ENCODE measurements around the gene CDC20B. TPM values are rescaled to one million over a fixed set of nuclear protein-coding genes. Genes with fewer than 3 reads are reported as not detected.

CDC20B gene
- total and polyA plus RNA-seq, 4 experiments from 2014 or later = not detected

GRCh38 chr5:55146080-55146479 is 26.9 kb downstream of the CDC20B start:
- Mint-ChIP-seq H3K4me3 (peak overlapping the region in 5 of 8 donors; percentile 11 to 70 (median 61)), H3K27ac (no peak overlapping the region), H3K36me3 (no peaks in the 10 kb centered on the region), H3K4me1 (peaks cover 17 to 30% (median 19%) of the 10 kb centered on the region in 4 donors), H3K27me3 (peaks cover 0 to 1% of the 10 kb centered on the region in 2 donors), H3K9me3 (peaks cover 0 to 2% (median 0%) of the 10 kb centered on the region in 8 donors)
- H3K27me3 ChIP-seq (ENCODE audit: insufficient read depth, low read length) = no peaks in the 10 kb centered on the region
- POLR2A ChIA-PET (ENCODE audit: partially characterized antibody) = interaction anchor here (0.8 to 1.3 kb wide), 5 partner anchors 49 to 240 kb away, joined by 3 to 21 read pairs (median 4); no protein-coding TSS in a partner anchor
- H3K4me1 ChIP-seq (ENCODE audit: insufficient read depth, low read length) = peaks cover 20% of the 10 kb centered on the region
- H3K27ac ChIP-seq (ENCODE audit: low read depth, low read length) = no peak overlapping the region
- H3K4me3 ChIP-seq (ENCODE audit: low read length in 2 of 2) = no peak overlapping the region
- no peaks in the 10 kb centered on the region for H3K9me3 ChIP-seq (ENCODE audit: control insufficient read depth in 1 of 2, low read length in 2 of 2)
- intact Hi-C loops (cut with micrococcal nuclease) = loop anchor here (1.0 to 2.0 kb wide), 6 partner anchors 13 to 629 kb away; partner anchors contain the start of gene SNX18
- DNase-seq = no peak
- no peaks in the 10 kb centered on the region for H3K36me3 ChIP-seq (ENCODE audit: insufficient read depth, low read length)
- CTCF ChIA-PET (ENCODE audit: partially characterized antibody) = interaction anchor here (0.6 to 9.6 kb wide), 32 partner anchors 8 to 252 kb away, joined by 3 to 210 read pairs (median 5); partner anchors contain the start of gene GPX8

- intact Hi-C loops (cut with micrococcal nuclease) = no loop called here
- no peak overlapping the region for H3K27ac Mint-ChIP-seq
- Histone ChIP-seq H3K4me1 (ENCODE audit: insufficient read depth, low read length) (peaks cover 20% of the 10 kb centered on the region), H3K27me3 (ENCODE audit: insufficient read depth, low read length) (no peaks in the 10 kb centered on the region), H3K9me3 (ENCODE audit: control insufficient read depth in 1 of 2, low read length in 2 of 2) (no peaks in the 10 kb centered on the region), H3K4me3 (ENCODE audit: low read length in 2 of 2) (no peak overlapping the region), H3K36me3 (ENCODE audit: insufficient read depth, low read length) (no peaks in the 10 kb centered on the region), H3K27ac (ENCODE audit: low read depth, low read length) (no peak overlapping the region)
- CTCF ChIA-PET (ENCODE audit: partially characterized antibody) = interaction anchor here (1.0 to 9.6 kb wide), 4 partner anchors 50 to 237 kb away, joined by 3 to 210 read pairs (median 31); no protein-coding TSS in a partner anchor
- peaks cover 0 to 2% (median 0%) of the 10 kb centered on the region in 8 donors for H3K9me3 Mint-ChIP-seq
- peaks cover 0 to 1% of the 10 kb centered on the region in 2 donors for H3K27me3 Mint-ChIP-seq
- DNase-seq = no peak
- no peak overlapping the region for H3K4me3 Mint-ChIP-seq
- no peaks in the 10 kb centered on the region for H3K36me3 Mint-ChIP-seq
- H3K4me1 Mint-ChIP-seq = peaks cover 17 to 32% (median 21%) of the 10 kb centered on the region in 4 donors
- POLR2A ChIA-PET (ENCODE audit: partially characterized antibody) = no interaction called here
Observed at GRCh38 chr5:55143624-55144023, 29.4 kb downstream of the CDC20B start.

GRCh38 chr5:55141945-55142690 is 30.9 kb downstream of the CDC20B start:
- H3K27ac Mint-ChIP-seq = peak overlapping the region in 4 of 7 donors; percentile 25 to 85 (median 50)
- H3K36me3 Mint-ChIP-seq = no peaks in the 10 kb centered on the region
- peaks cover 0 to 2% (median 0%) of the 10 kb centered on the region in 8 donors for H3K9me3 Mint-ChIP-seq
- H3K9me3 ChIP-seq (ENCODE audit: control insufficient read depth in 1 of 2, low read length in 2 of 2) = no peaks in the 10 kb centered on the region
- intact Hi-C loops (cut with micrococcal nuclease) = no loop called here
- ChIA-PET POLR2A (ENCODE audit: partially characterized antibody) (interaction anchor here (0.7 kb wide), 1 partner anchor 198 kb away, joined by 3 read pairs; no protein-coding TSS in a partner anchor), CTCF (ENCODE audit: partially characterized antibody) (interaction anchor here (1.0 to 9.6 kb wide), 7 partner anchors 38 to 200 kb away, joined by 3 to 210 read pairs (median 5); partner anchors contain the start of gene GZMA)
- no peak overlapping the region for H3K27ac ChIP-seq (ENCODE audit: low read depth, low read length)
- peaks cover 20% of the 10 kb centered on the region for H3K4me1 ChIP-seq (ENCODE audit: insufficient read depth, low read length)
- H3K27me3 ChIP-seq (ENCODE audit: insufficient read depth, low read length) = no peaks in the 10 kb centered on the region
- no peak overlapping the region for H3K4me3 ChIP-seq (ENCODE audit: low read length in 2 of 2)
- peak overlapping the region in 2 of 8 donors; percentile 31 to 35 for H3K4me3 Mint-ChIP-seq
- DNase-seq = peak in 1 of 5 donors; percentile 3
- H3K36me3 ChIP-seq (ENCODE audit: insufficient read depth, low read length) = no peaks in the 10 kb centered on the region
- H3K27me3 Mint-ChIP-seq = peaks cover 0 to 1% of the 10 kb centered on the region in 2 donors
- peaks cover 17 to 32% (median 21%) of the 10 kb centered on the region in 4 donors for H3K4me1 Mint-ChIP-seq

- no peak for DNase-seq
- Histone ChIP-seq H3K9me3 (ENCODE audit: control insufficient read depth in 1 of 2, low read length in 2 of 2) (no peaks in the 10 kb centered on the region), H3K36me3 (ENCODE audit: insufficient read depth, low read length) (no peaks in the 10 kb centered on the region), H3K4me3 (ENCODE audit: low read length in 2 of 2) (no peak overlapping the region), H3K4me1 (ENCODE audit: insufficient read depth, low read length) (peaks cover 13% of the 10 kb centered on the region), H3K27me3 (ENCODE audit: insufficient read depth, low read length) (no peaks in the 10 kb centered on the region), H3K27ac (ENCODE audit: low read depth, low read length) (no peak overlapping the region)
- ChIA-PET POLR2A (ENCODE audit: partially characterized antibody) (interaction anchor here (0.7 kb wide), 1 partner anchor 197 kb away, joined by 3 read pairs; no protein-coding TSS in a partner anchor), CTCF (ENCODE audit: partially characterized antibody) (interaction anchor here (1.0 to 9.6 kb wide), 8 partner anchors 22 to 199 kb away, joined by 3 to 210 read pairs (median 4); partner anchors contain the start of gene GZMA)
- peaks cover 0 to 1% of the 10 kb centered on the region in 2 donors for H3K27me3 Mint-ChIP-seq
- no peak overlapping the region for H3K4me3 Mint-ChIP-seq
- no peaks in the 10 kb centered on the region for H3K36me3 Mint-ChIP-seq
- peaks cover 0 to 2% (median 0%) of the 10 kb centered on the region in 8 donors for H3K9me3 Mint-ChIP-seq
- H3K4me1 Mint-ChIP-seq = peaks cover 11 to 26% (median 18%) of the 10 kb centered on the region in 4 donors
- H3K27ac Mint-ChIP-seq = no peak overlapping the region
- intact Hi-C loops (cut with micrococcal nuclease) = no loop called here
Observed at GRCh38 chr5:55140908-55141665, 31.9 kb downstream of the CDC20B start.

- Mint-ChIP-seq H3K4me1 (peaks cover 7 to 18% (median 15%) of the 10 kb centered on the region in 4 donors), H3K4me3 (no peak overlapping the region), H3K27me3 (no peaks in the 10 kb centered on the region), H3K9me3 (peaks cover 0 to 7% (median 2%) of the 10 kb centered on the region in 8 donors), H3K36me3 (peaks cover 0 to 3% of the 10 kb centered on the region in 2 donors), H3K27ac (no peak overlapping the region)
- intact Hi-C loops (cut with micrococcal nuclease) = no loop called here
- DNase-seq = no peak
- H3K4me1 ChIP-seq (ENCODE audit: insufficient read depth, low read length) = peaks cover 11% of the 10 kb centered on the region
- H3K27me3 ChIP-seq (ENCODE audit: insufficient read depth, low read length) = no peaks in the 10 kb centered on the region
- H3K27ac ChIP-seq (ENCODE audit: low read depth, low read length) = no peak overlapping the region
- H3K4me3 ChIP-seq (ENCODE audit: low read length in 2 of 2) = no peak overlapping the region
- no peaks in the 10 kb centered on the region for H3K9me3 ChIP-seq (ENCODE audit: control insufficient read depth in 1 of 2, low read length in 2 of 2)
- H3K36me3 ChIP-seq (ENCODE audit: insufficient read depth, low read length) = no peaks in the 10 kb centered on the region
- ChIA-PET POLR2A (ENCODE audit: partially characterized antibody) (no interaction called here), CTCF (ENCODE audit: partially characterized antibody) (interaction anchor here (1.0 kb wide), 1 partner anchor 23 kb away, joined by 3 read pairs; the partner anchor contains the start of gene GPX8)
Observed at GRCh38 chr5:55136521-55136920, 36.5 kb downstream of the CDC20B start.

- Histone ChIP-seq H3K27me3 (ENCODE audit: insufficient read depth, low read length) (no peaks in the 10 kb centered on the region), H3K9me3 (ENCODE audit: control insufficient read depth in 1 of 2, low read length in 2 of 2) (no peaks in the 10 kb centered on the region), H3K4me3 (ENCODE audit: low read length in 2 of 2) (no peak overlapping the region), H3K27ac (ENCODE audit: low read depth, low read length) (no peak overlapping the region), H3K36me3 (ENCODE audit: insufficient read depth, low read length) (no peaks in the 10 kb centered on the region), H3K4me1 (ENCODE audit: insufficient read depth, low read length) (peaks cover 10% of the 10 kb centered on the region)
- Mint-ChIP-seq H3K27me3 (no peaks in the 10 kb centered on the region), H3K4me1 (peaks cover 4 to 12% (median 10%) of the 10 kb centered on the region in 4 donors), H3K9me3 (peaks cover 0 to 24% (median 18%) of the 10 kb centered on the region in 8 donors), H3K36me3 (peaks cover 0 to 3% of the 10 kb centered on the region in 2 donors), H3K4me3 (peak overlapping the region in 1 of 8 donors; percentile 35), H3K27ac (no peak overlapping the region)
- intact Hi-C loops (cut with micrococcal nuclease) = no loop called here
- peak in 2 of 5 donors; percentile 1 for DNase-seq
- ChIA-PET POLR2A (ENCODE audit: partially characterized antibody) (interaction anchor here (0.8 to 1.0 kb wide), 3 partner anchors 10 to 30 kb away, joined by 3 to 6 read pairs (median 3); no protein-coding TSS in a partner anchor), CTCF (ENCODE audit: partially characterized antibody) (interaction anchor here (0.9 to 3.0 kb wide), 2 partner anchors 165 to 190 kb away, joined by 3 to 18 read pairs; no protein-coding TSS in a partner anchor)
Observed at GRCh38 chr5:55134053-55134722, 38.8 kb downstream of the CDC20B start.
